Measurements from ENCODE around the gene PHLDB1. TPM values are rescaled to one million over a fixed set of nuclear protein-coding genes. Genes with fewer than 3 reads are reported as not detected.

PHLDB1 gene
- total and polyA plus RNA-seq, 4 donors = 4.8 to 15.4 (median 6.0) TPM

GRCh38 chr11:118694771-118695170 lies 87.4 kb downstream of the PHLDB1 start:
- H3K4me1 ChIP-seq (ENCODE audit: control insufficient read depth in 4 of 4, insufficient read depth in 4 of 4, low read length in 3 of 4) = peaks cover 0 to 8% (median 5%) of the 10 kb centered on the region in 4 donors
- TF ChIP-seq JUND (IDR thresholded peaks at IDR 0.05) = no peak
- no peak for TF ChIP-seq RXRA (IDR thresholded peaks at IDR 0.05)
- no peak for TF ChIP-seq ATF3 (IDR thresholded peaks at IDR 0.05)
- TF ChIP-seq RAD21 (IDR thresholded peaks at IDR 0.05) = no peak
- TF ChIP-seq EGR1 (IDR thresholded peaks at IDR 0.05; ENCODE audit: low read depth in 2 of 2) = no peak
- TF ChIP-seq YY1 (IDR thresholded peaks at IDR 0.05) = no peak
- TF ChIP-seq TAF1 (conservative IDR thresholded peaks at IDR 0.05) = no peak
- TF ChIP-seq CTCF (IDR thresholded peaks at IDR 0.05; ENCODE audit: low read depth, low read length, missing input control) = no peak
- no peak overlapping the region for H3K27ac ChIP-seq (ENCODE audit: low read depth in 1 of 2, low read length in 2 of 2)
- no peaks in the 10 kb centered on the region for H3K9me3 ChIP-seq (ENCODE audit: control insufficient read depth in 4 of 4, low read length in 3 of 4)
- no peak overlapping the region for H3K4me3 ChIP-seq (ENCODE audit: low read depth in 1 of 3, low read length in 3 of 3)
- H3K27me3 ChIP-seq (ENCODE audit: control insufficient read depth in 4 of 4, insufficient read depth in 4 of 4, low read length in 3 of 4) = no peaks in the 10 kb centered on the region
- WGBS = 88% methylated on average over 11 of the region's 11 CpGs
- DNase-seq (ENCODE audit: low spot score) = no peak
- no peak overlapping the region for H3K9ac ChIP-seq (ENCODE audit: low read depth in 1 of 2, low read length in 2 of 2)
- no peaks in the 10 kb centered on the region for H3K36me3 ChIP-seq (ENCODE audit: control insufficient read depth in 4 of 4, insufficient read depth in 3 of 4, low read depth in 1 of 4, low read length in 3 of 4)

- 95% methylated on average over 7 of the region's 7 CpGs for WGBS
- DNase-seq (ENCODE audit: low spot score) = no peak
- H3K4me1 ChIP-seq (ENCODE audit: control insufficient read depth in 4 of 4, insufficient read depth in 4 of 4, low read length in 3 of 4) = no peaks in the 10 kb centered on the region
Observed at GRCh38 chr11:118696673-118697226, 89.3 kb downstream of the PHLDB1 start.

GRCh38 chr11:118697346-118697745 lies 89.9 kb downstream of the PHLDB1 start:
- Histone ChIP-seq H3K9me3 (ENCODE audit: control insufficient read depth in 4 of 4, low read length in 3 of 4) (no peaks in the 10 kb centered on the region), H3K27ac (ENCODE audit: low read depth in 1 of 2, low read length in 2 of 2) (no peak overlapping the region), H3K36me3 (ENCODE audit: control insufficient read depth in 4 of 4, insufficient read depth in 3 of 4, low read depth in 1 of 4, low read length in 3 of 4) (no peaks in the 10 kb centered on the region), H3K27me3 (ENCODE audit: control insufficient read depth in 4 of 4, insufficient read depth in 4 of 4, low read length in 3 of 4) (no peaks in the 10 kb centered on the region), H3K4me3 (ENCODE audit: low read depth in 1 of 3, low read length in 3 of 3) (no peak overlapping the region), H3K4me1 (ENCODE audit: control insufficient read depth in 4 of 4, insufficient read depth in 4 of 4, low read length in 3 of 4) (no peaks in the 10 kb centered on the region), H3K9ac (ENCODE audit: low read depth in 1 of 2, low read length in 2 of 2) (no peak overlapping the region)
- no peak for DNase-seq (ENCODE audit: low spot score)
- WGBS = 86% methylated on average over 8 of the region's 8 CpGs
- no peak for TF ChIP-seq CTCF (IDR thresholded peaks at IDR 0.05; ENCODE audit: low read depth, low read length, missing input control)
- no peak for TF ChIP-seq GABPA (IDR thresholded peaks at IDR 0.05 in 1 of 2, conservative IDR thresholded peaks at IDR 0.05 in 1 of 2)
- no peak for TF ChIP-seq FOXA1 (IDR thresholded peaks at IDR 0.05)
- TF ChIP-seq HNF4A (conservative IDR thresholded peaks at IDR 0.05) = no peak
- no peak for TF ChIP-seq NR2F2 (IDR thresholded peaks at IDR 0.05)
- no peak for TF ChIP-seq MAX (IDR thresholded peaks at IDR 0.05)
- no peak for TF ChIP-seq RAD21 (IDR thresholded peaks at IDR 0.05)
- no peak for TF ChIP-seq TAF1 (conservative IDR thresholded peaks at IDR 0.05)
- TF ChIP-seq EGR1 (IDR thresholded peaks at IDR 0.05; ENCODE audit: low read depth in 2 of 2) = no peak
- TF ChIP-seq ATF3 (IDR thresholded peaks at IDR 0.05) = no peak

More at GRCh38 chr11:118696673-118697226, 89.3 kb downstream of the PHLDB1 start:
- H3K4me3 ChIP-seq (ENCODE audit: low read depth in 1 of 3, low read length in 3 of 3) = no peak overlapping the region
- no peak overlapping the region for H3K9ac ChIP-seq (ENCODE audit: low read depth in 1 of 2, low read length in 2 of 2)
- no peaks in the 10 kb centered on the region for H3K9me3 ChIP-seq (ENCODE audit: control insufficient read depth in 4 of 4, low read length in 3 of 4)
- no peak overlapping the region for H3K27ac ChIP-seq (ENCODE audit: low read depth in 1 of 2, low read length in 2 of 2)
- no peaks in the 10 kb centered on the region for H3K36me3 ChIP-seq (ENCODE audit: control insufficient read depth in 4 of 4, insufficient read depth in 3 of 4, low read depth in 1 of 4, low read length in 3 of 4)
- no peaks in the 10 kb centered on the region for H3K27me3 ChIP-seq (ENCODE audit: control insufficient read depth in 4 of 4, insufficient read depth in 4 of 4, low read length in 3 of 4)
- TF ChIP-seq FOXA1 (IDR thresholded peaks at IDR 0.05) (no peak), GABPA (IDR thresholded peaks at IDR 0.05 in 1 of 2, conservative IDR thresholded peaks at IDR 0.05 in 1 of 2) (no peak), NR2F2 (IDR thresholded peaks at IDR 0.05) (no peak)
